ENCODE data around the gene CACUL1.

Gene CACUL1

GRCh38 chr10:118758449-118758848 lies 3.7 kb upstream of the CACUL1 start:
- DNase-seq (ENCODE audit: low read depth): no peak
- TF ChIP-seq CTCF (conservative IDR thresholded peaks at IDR 0.05; ENCODE audit: control insufficient read depth, insufficient read depth, low read depth, low read length): no peak
- no peak overlapping the region for H3K4me3 ChIP-seq (ENCODE audit: control insufficient read depth, low read depth, low read length)

GRCh38 chr10:118754229-118754555 lies 578 bp downstream of the CACUL1 start:
- no peak for TF ChIP-seq CTCF (conservative IDR thresholded peaks at IDR 0.05; ENCODE audit: control insufficient read depth, insufficient read depth, low read depth, low read length)
- H3K4me3 ChIP-seq (ENCODE audit: control insufficient read depth, low read depth, low read length): peak overlapping the region; percentile 92
- peak; percentile 7 for DNase-seq (ENCODE audit: low read depth)

- H3K4me3 ChIP-seq (ENCODE audit: control insufficient read depth, low read depth, low read length): peak overlapping the region; percentile 92
- no peak for TF ChIP-seq CTCF (conservative IDR thresholded peaks at IDR 0.05; ENCODE audit: control insufficient read depth, insufficient read depth, low read depth, low read length)
- peak; percentile 30 for DNase-seq (ENCODE audit: low read depth)
Observed at GRCh38 chr10:118753331-118754228, 1.2 kb downstream of the CACUL1 start.

GRCh38 chr10:118752409-118752808 lies 2.4 kb downstream of the CACUL1 start:
- no peak for DNase-seq (ENCODE audit: low read depth)
- no peak overlapping the region for H3K4me3 ChIP-seq (ENCODE audit: control insufficient read depth, low read depth, low read length)
- no peak for TF ChIP-seq CTCF (conservative IDR thresholded peaks at IDR 0.05; ENCODE audit: control insufficient read depth, insufficient read depth, low read depth, low read length)

GRCh38 chr10:118751265-118751664 lies 3.5 kb downstream of the CACUL1 start:
- H3K4me3 ChIP-seq (ENCODE audit: control insufficient read depth, low read depth, low read length): no peak overlapping the region
- no peak for TF ChIP-seq CTCF (conservative IDR thresholded peaks at IDR 0.05; ENCODE audit: control insufficient read depth, insufficient read depth, low read depth, low read length)
- no peak for DNase-seq (ENCODE audit: low read depth)

- no peak overlapping the region for H3K4me3 ChIP-seq (ENCODE audit: control insufficient read depth, low read depth, low read length)
- no peak for DNase-seq (ENCODE audit: low read depth)
- no peak for TF ChIP-seq CTCF (conservative IDR thresholded peaks at IDR 0.05; ENCODE audit: control insufficient read depth, insufficient read depth, low read depth, low read length)
Observed at GRCh38 chr10:118748041-118748440, 6.7 kb downstream of the CACUL1 start.

All from fibroblast of mammary gland (primary cell).